Fibroblast of lung (primary cell): ENCODE measurements around the gene B4GALT4.

Source experiments
- CTCF ChIP-seq, 2 donors: IDR thresholded peaks in 1 of 2; conservative IDR thresholded peaks in 1 of 2; 1 replicate in 1 of 2; 2 replicates in 1 of 2; pipeline ENCODE4 v1.5.1; 2011 to 2012; ENCODE audit warnings: low read length in 2 of 2, control low read depth in 1 of 2, inconsistent platforms in 1 of 2, low read depth in 1 of 2, mild to moderate bottlenecking in 1 of 2
- EZH2 ChIP-seq: IDR thresholded peaks from 2 replicates; pipeline ENCODE4 v1.5.1; 2012; ENCODE audit warnings: low read length, control low read depth, mild to moderate bottlenecking; ENCODE audit errors: missing control alignments

- TF ChIP-seq EZH2, result no peak
- no peak for TF ChIP-seq CTCF (conservative IDR thresholded peaks at IDR 0.05 in 1 of 2, IDR thresholded peaks at IDR 0.05 in 1 of 2; ENCODE audit: low read depth in 1 of 2, low read length in 2 of 2)
Measured at GRCh38 chr3:119205685-119206084, 35.0 kb downstream of the B4GALT4 start.
